Hepatocyte (in vitro differentiated cells): ENCODE results near the gene SLC66A3.

Source experiments
- CTCF ChIP-seq: fragments of 200-600 bp; sonication (generic); IDR thresholded peaks from 2 replicates; pipeline ENCODE4 v1.5.1; 2016; ENCODE audit warnings: antibody characterized with exemption, mild to moderate bottlenecking; ENCODE audit not compliant: poor library complexity
- EZH2 ChIP-seq: fragments of 200-600 bp; sonication (generic); IDR thresholded peaks from 2 replicates; pipeline ENCODE4 v1.6.1; 2016; ENCODE audit warnings: antibody characterized with exemption, mild to moderate bottlenecking, borderline replicate concordance
- EZH2phosphoT487 ChIP-seq: fragments of 200-600 bp; sonication (generic); IDR thresholded peaks from one replicate; pipeline ENCODE4 v1.6.1; 2018; ENCODE audit warnings: antibody characterized with exemption, mild to moderate bottlenecking, low read depth, moderate library complexity; ENCODE audit not compliant: unreplicated experiment, severe bottlenecking

- no peak for TF ChIP-seq CTCF
- TF ChIP-seq EZH2phosphoT487, result no peak
- no peak for TF ChIP-seq EZH2
These were observed 12.9 kb upstream of the SLC66A3 start for GRCh38 chr2:11142330-11142729.
